GM23338 (cell line): ENCODE data around the gene DNAJC16. TPM values are rescaled to one million over a fixed set of nuclear protein-coding genes. Genes with fewer than 3 reads are reported as not detected.

Experiments
- ATAC-seq: fragments of 200-7000 bp; cut with Tn5 transposase; 3 replicates; pipeline ENCODE4 v1.9.1; 2020
- DNase-seq: peaks from one replicate; pipeline ENCODE4 v3.0.0-alpha.2; 2015; ENCODE audit warnings: low spot score
- H2AFZ ChIP-seq: fragments of 200-600 bp; sonication (generic); 2 replicates; pipeline ENCODE4 v1.8.0; 2016; ENCODE audit warnings: antibody characterized with exemption, mild to moderate bottlenecking, moderate library complexity
- H3F3A ChIP-seq: fragments of 200-600 bp; sonication (generic); replicated peaks from 2 replicates; pipeline ENCODE4 v1.8.0; 2017; ENCODE audit warnings: antibody characterized with exemption, mixed run types, low read depth
- H3K27ac ChIP-seq: fragments of 200-600 bp; sonication (generic); 2 replicates; pipeline ENCODE4 v1.6.1; 2016; ENCODE audit warnings: low read depth
- H3K27me3 ChIP-seq: fragments of 200-600 bp; sonication (generic); 2 replicates; pipeline ENCODE4 v1.8.0; 2016; ENCODE audit warnings: mild to moderate bottlenecking, mixed run types, moderate library complexity; ENCODE audit not compliant: insufficient read depth
- H3K36me3 ChIP-seq: fragments of 200-600 bp; sonication (generic); 2 replicates; pipeline ENCODE4 v1.8.0; 2016; ENCODE audit warnings: mild to moderate bottlenecking; ENCODE audit not compliant: insufficient read depth
- H3K4me1 ChIP-seq: fragments of 200-600 bp; sonication (generic); 2 replicates; pipeline ENCODE4 v1.8.0; 2016; ENCODE audit warnings: mild to moderate bottlenecking, moderate library complexity; ENCODE audit not compliant: insufficient read depth
- H3K4me2 ChIP-seq: fragments of 200-600 bp; sonication (generic); 2 replicates; pipeline ENCODE4 v1.7.1; 2017; ENCODE audit warnings: mixed run types
- H3K4me3 ChIP-seq: fragments of 200-600 bp; sonication (generic); 2 replicates; pipeline ENCODE4 v1.6.1; 2016; ENCODE audit warnings: mixed run types
- H3K79me2 ChIP-seq: fragments of 200-600 bp; sonication (generic); replicated peaks from 2 replicates; pipeline ENCODE4 v1.8.0; 2017; ENCODE audit warnings: mild to moderate bottlenecking; ENCODE audit not compliant: insufficient read depth
- H3K9me2 ChIP-seq: fragments of 200-600 bp; sonication (generic); 2 replicates; pipeline ENCODE4 v1.8.0; 2017; ENCODE audit not compliant: insufficient read depth
- H4K20me1 ChIP-seq: fragments of 200-600 bp; sonication (generic); replicated peaks from 2 replicates; pipeline ENCODE4 v1.8.0; 2017; ENCODE audit warnings: mild to moderate bottlenecking; ENCODE audit not compliant: insufficient read depth
- H3K27ac Mint-ChIP-seq: 2 replicates; pipeline ENCODE4 v1.8.0; 2020; ENCODE audit warnings: inconsistent platforms, mild to moderate bottlenecking, moderate library complexity, mixed read lengths
- H3K27me3 Mint-ChIP-seq: 3 replicates; pipeline ENCODE4 v1.8.0; 2022; ENCODE audit warnings: low read depth, mild to moderate bottlenecking, moderate library complexity, mixed read lengths, inconsistent platforms; ENCODE audit not compliant: insufficient read depth, poor library complexity
- H3K36me3 Mint-ChIP-seq: 3 replicates; pipeline ENCODE4 v1.8.0; 2021; ENCODE audit warnings: low read depth, mild to moderate bottlenecking, inconsistent platforms, moderate library complexity, mixed read lengths
- H3K4me1 Mint-ChIP-seq: 3 replicates; pipeline ENCODE4 v1.8.0; 2020; ENCODE audit warnings: mild to moderate bottlenecking, inconsistent platforms, mixed read lengths
- H3K4me3 Mint-ChIP-seq: 3 replicates; pipeline ENCODE4 v1.8.0; 2021; ENCODE audit warnings: moderate library complexity, mild to moderate bottlenecking, inconsistent platforms, mixed read lengths
- H3K9me3 Mint-ChIP-seq: 3 replicates; pipeline ENCODE4 v1.8.0; 2020; ENCODE audit warnings: moderate library complexity, mild to moderate bottlenecking, inconsistent platforms, mixed read lengths
- CREB1 ChIP-seq: fragments of 250-450 bp; sonication (Bioruptor Pico); IDR thresholded peaks from 2 replicates; pipeline ENCODE4 v1.5.0; 2020; ENCODE audit warnings: low read depth, mild to moderate bottlenecking, moderate library complexity
- CTCF ChIP-seq, 2 experiments: fragments of 200-600 bp in 1 of 2; sonication (generic) in 1 of 2; conservative IDR thresholded peaks; 2 replicates each; pipeline versions ENCODE4 v1.5.1 to v1.6.1; 2016 to 2017; ENCODE audit warnings: antibody characterized with exemption in 2 of 2, low read depth in 2 of 2, mild to moderate bottlenecking in 2 of 2, moderate library complexity in 1 of 2
- EZH2 ChIP-seq: fragments of 200-600 bp; sonication (generic); IDR thresholded peaks from one replicate; pipeline ENCODE4 v1.8.0; 2017; ENCODE audit warnings: antibody characterized with exemption, mild to moderate bottlenecking, low read depth; ENCODE audit not compliant: unreplicated experiment
- EZH2phosphoT487 ChIP-seq: fragments of 200-600 bp; sonication (generic); IDR thresholded peaks from one replicate; pipeline ENCODE4 v1.8.1; 2018; ENCODE audit warnings: antibody characterized with exemption; ENCODE audit not compliant: unreplicated experiment
- JUNB ChIP-seq: IDR thresholded peaks from one replicate; pipeline ENCODE4 v1.6.1; 2016; ENCODE audit warnings: antibody characterized with exemption; ENCODE audit not compliant: unreplicated experiment
- POLR2AphosphoS5 ChIP-seq: IDR thresholded peaks from 2 replicates; pipeline ENCODE4 v1.6.1; 2016; ENCODE audit warnings: antibody characterized with exemption, low read depth
- ZNF331 ChIP-seq: fragments of 250-450 bp; sonication (Bioruptor Pico); IDR thresholded peaks from 2 replicates; pipeline ENCODE4 v1.5.0; 2020; ENCODE audit warnings: low read depth, mild to moderate bottlenecking, moderate library complexity
- polyA plus RNA-seq: library from polyadenylated mRNA; unstranded; fragments of >200 nt; fragmentation: Nextera tagmentation; extraction: Ambion mirVana; gene quantifications from 2 replicates; pipeline ENCODE4 v1.2.1, GENCODE V29; 2016
- total RNA-seq: library from RNA; depleted of rRNA; stranded (reverse); fragments of >200 nt; shearing (Covaris generic); gene quantifications from 2 replicates; pipeline ENCODE4 v1.2.3, GENCODE V29; 2014
- TF ChIP-seq, protein P1 (sequence below): fragments of 250-450 bp; sonication (Bioruptor Pico); IDR thresholded peaks from 2 replicates; pipeline ENCODE4 v1.5.0; 2020; ENCODE audit warnings: mild to moderate bottlenecking, moderate library complexity
- TF ChIP-seq, protein P2 (sequence below): IDR thresholded peaks from one replicate; pipeline ENCODE4 v1.6.1; 2018; ENCODE audit warnings: antibody characterized with exemption; ENCODE audit not compliant: unreplicated experiment

The DNAJC16 gene
- total and polyA plus RNA-seq, 2 experiments from 2014 or later = 6.3 to 18.0 TPM

DNA sequence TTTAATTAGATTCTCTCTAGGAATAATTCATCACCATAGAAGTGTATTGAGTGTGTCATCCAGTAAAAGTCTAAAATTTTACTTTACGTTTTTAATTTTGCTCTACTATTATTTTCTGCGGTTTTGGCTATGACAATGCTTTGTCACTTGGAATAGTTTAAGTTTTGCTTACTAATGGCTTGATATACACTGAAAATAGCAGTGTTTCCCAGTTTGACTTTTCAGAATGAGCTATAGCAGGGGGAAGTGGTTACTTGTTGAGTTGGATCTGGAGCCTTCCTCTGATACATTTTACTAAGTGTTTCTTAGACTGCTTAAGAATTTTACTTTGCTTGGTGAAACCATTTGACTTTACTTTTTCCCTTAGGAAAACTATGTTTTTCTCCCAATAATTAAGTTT is 5.0 kb downstream of the DNAJC16 start:
- H3K4me2 ChIP-seq = no peak overlapping the region
- peaks cover 34% of the 10 kb centered on the region for H3K79me2 ChIP-seq
- Mint-ChIP-seq H3K36me3 (peaks cover 14% of the 10 kb centered on the region; the same call in 2 of the 3 replicates), H3K4me3 (no peak overlapping the region), H3K27ac (no peak overlapping the region), H3K9me3 (no peaks in the 10 kb centered on the region), H3K4me1 (peaks cover 7% of the 10 kb centered on the region), H3K27me3 (peaks cover 4% of the 10 kb centered on the region)
- H3K36me3 ChIP-seq = peaks cover 10% of the 10 kb centered on the region
- no peaks in the 10 kb centered on the region for H3F3A ChIP-seq
- H3K27ac ChIP-seq = no peak overlapping the region
- H3K4me1 ChIP-seq = no peaks in the 10 kb centered on the region
- TF ChIP-seq ZNF331 (CRISPR knock-in tag) = no peak
- TF ChIP-seq EZH2 = no peak
- TF ChIP-seq EZH2phosphoT487 = no peak
- no peak for TF ChIP-seq JUNB
- TF ChIP-seq POLR2AphosphoS5 = no peak
- TF ChIP-seq CTCF (conservative IDR thresholded peaks at IDR 0.05; ENCODE audit: low read depth in 2 of 2) = no peak
- no peak for TF ChIP-seq CREB1 (CRISPR knock-in tag)
- TF ChIP-seq, protein P1, sequence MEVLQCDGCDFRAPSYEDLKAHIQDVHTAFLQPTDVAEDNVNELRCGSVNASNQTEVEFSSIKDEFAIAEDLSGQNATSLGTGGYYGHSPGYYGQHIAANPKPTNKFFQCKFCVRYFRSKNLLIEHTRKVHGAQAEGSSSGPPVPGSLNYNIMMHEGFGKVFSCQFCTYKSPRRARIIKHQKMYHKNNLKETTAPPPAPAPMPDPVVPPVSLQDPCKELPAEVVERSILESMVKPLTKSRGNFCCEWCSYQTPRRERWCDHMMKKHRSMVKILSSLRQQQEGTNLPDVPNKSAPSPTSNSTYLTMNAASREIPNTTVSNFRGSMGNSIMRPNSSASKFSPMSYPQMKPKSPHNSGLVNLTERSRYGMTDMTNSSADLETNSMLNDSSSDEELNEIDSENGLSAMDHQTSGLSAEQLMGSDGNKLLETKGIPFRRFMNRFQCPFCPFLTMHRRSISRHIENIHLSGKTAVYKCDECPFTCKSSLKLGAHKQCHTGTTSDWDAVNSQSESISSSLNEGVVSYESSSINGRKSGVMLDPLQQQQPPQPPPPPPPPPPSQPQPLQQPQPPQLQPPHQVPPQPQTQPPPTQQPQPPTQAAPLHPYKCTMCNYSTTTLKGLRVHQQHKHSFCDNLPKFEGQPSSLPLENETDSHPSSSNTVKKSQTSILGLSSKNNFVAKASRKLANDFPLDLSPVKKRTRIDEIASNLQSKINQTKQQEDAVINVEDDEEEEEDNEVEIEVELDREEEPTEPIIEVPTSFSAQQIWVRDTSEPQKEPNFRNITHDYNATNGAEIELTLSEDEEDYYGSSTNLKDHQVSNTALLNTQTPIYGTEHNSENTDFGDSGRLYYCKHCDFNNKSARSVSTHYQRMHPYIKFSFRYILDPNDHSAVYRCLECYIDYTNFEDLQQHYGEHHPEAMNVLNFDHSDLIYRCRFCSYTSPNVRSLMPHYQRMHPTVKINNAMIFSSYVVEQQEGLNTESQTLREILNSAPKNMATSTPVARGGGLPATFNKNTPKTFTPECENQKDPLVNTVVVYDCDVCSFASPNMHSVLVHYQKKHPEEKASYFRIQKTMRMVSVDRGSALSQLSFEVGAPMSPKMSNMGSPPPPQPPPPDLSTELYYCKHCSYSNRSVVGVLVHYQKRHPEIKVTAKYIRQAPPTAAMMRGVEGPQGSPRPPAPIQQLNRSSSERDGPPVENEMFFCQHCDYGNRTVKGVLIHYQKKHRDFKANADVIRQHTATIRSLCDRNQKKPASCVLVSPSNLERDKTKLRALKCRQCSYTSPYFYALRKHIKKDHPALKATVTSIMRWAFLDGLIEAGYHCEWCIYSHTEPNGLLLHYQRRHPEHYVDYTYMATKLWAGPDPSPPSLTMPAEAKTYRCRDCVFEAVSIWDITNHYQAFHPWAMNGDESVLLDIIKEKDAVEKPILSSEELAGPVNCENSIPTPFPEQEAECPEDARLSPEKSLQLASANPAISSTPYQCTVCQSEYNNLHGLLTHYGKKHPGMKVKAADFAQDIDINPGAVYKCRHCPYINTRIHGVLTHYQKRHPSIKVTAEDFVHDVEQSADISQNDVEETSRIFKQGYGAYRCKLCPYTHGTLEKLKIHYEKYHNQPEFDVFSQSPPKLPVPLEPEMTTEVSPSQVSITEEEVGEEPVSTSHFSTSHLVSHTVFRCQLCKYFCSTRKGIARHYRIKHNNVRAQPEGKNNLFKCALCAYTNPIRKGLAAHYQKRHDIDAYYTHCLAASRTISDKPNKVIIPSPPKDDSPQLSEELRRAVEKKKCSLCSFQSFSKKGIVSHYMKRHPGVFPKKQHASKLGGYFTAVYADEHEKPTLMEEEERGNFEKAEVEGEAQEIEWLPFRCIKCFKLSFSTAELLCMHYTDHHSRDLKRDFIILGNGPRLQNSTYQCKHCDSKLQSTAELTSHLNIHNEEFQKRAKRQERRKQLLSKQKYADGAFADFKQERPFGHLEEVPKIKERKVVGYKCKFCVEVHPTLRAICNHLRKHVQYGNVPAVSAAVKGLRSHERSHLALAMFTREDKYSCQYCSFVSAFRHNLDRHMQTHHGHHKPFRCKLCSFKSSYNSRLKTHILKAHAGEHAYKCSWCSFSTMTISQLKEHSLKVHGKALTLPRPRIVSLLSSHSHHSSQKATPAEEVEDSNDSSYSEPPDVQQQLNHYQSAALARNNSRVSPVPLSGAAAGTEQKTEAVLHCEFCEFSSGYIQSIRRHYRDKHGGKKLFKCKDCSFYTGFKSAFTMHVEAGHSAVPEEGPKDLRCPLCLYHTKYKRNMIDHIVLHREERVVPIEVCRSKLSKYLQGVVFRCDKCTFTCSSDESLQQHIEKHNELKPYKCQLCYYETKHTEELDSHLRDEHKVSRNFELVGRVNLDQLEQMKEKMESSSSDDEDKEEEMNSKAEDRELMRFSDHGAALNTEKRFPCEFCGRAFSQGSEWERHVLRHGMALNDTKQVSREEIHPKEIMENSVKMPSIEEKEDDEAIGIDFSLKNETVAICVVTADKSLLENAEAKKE (CRISPR knock-in tag) = no peak
- TF ChIP-seq, protein P2, sequence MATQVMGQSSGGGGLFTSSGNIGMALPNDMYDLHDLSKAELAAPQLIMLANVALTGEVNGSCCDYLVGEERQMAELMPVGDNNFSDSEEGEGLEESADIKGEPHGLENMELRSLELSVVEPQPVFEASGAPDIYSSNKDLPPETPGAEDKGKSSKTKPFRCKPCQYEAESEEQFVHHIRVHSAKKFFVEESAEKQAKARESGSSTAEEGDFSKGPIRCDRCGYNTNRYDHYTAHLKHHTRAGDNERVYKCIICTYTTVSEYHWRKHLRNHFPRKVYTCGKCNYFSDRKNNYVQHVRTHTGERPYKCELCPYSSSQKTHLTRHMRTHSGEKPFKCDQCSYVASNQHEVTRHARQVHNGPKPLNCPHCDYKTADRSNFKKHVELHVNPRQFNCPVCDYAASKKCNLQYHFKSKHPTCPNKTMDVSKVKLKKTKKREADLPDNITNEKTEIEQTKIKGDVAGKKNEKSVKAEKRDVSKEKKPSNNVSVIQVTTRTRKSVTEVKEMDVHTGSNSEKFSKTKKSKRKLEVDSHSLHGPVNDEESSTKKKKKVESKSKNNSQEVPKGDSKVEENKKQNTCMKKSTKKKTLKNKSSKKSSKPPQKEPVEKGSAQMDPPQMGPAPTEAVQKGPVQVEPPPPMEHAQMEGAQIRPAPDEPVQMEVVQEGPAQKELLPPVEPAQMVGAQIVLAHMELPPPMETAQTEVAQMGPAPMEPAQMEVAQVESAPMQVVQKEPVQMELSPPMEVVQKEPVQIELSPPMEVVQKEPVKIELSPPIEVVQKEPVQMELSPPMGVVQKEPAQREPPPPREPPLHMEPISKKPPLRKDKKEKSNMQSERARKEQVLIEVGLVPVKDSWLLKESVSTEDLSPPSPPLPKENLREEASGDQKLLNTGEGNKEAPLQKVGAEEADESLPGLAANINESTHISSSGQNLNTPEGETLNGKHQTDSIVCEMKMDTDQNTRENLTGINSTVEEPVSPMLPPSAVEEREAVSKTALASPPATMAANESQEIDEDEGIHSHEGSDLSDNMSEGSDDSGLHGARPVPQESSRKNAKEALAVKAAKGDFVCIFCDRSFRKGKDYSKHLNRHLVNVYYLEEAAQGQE = no peak
- no peak overlapping the region for H2AFZ ChIP-seq
- H3K27me3 ChIP-seq = no peaks in the 10 kb centered on the region
- no peak overlapping the region for H3K4me3 ChIP-seq
- 0 out of 2 replicates have a peak, but pooled peaks cover 6% of the 10 kb centered on the region for H4K20me1 ChIP-seq
- DNase-seq (no peak), ATAC-seq (no peak)
- H3K9me2 ChIP-seq = no peaks in the 10 kb centered on the region
